ENCODE data around the gene MAP3K14.
"Not testable (repeated sequence)": the region's sequence is repeated elsewhere in the genome, so short reads cannot be mapped to it uniquely, and the experiment has no call there.

MAP3K14 gene

GRCh38 chr17:45258981-45259380 is 57.8 kb downstream of the MAP3K14 start:
- no peak for DNase-seq (ENCODE audit: low spot score)

GRCh38 chr17:45257115-45257514 is 59.7 kb downstream of the MAP3K14 start:
- no peak for DNase-seq (ENCODE audit: low spot score)

DNA sequence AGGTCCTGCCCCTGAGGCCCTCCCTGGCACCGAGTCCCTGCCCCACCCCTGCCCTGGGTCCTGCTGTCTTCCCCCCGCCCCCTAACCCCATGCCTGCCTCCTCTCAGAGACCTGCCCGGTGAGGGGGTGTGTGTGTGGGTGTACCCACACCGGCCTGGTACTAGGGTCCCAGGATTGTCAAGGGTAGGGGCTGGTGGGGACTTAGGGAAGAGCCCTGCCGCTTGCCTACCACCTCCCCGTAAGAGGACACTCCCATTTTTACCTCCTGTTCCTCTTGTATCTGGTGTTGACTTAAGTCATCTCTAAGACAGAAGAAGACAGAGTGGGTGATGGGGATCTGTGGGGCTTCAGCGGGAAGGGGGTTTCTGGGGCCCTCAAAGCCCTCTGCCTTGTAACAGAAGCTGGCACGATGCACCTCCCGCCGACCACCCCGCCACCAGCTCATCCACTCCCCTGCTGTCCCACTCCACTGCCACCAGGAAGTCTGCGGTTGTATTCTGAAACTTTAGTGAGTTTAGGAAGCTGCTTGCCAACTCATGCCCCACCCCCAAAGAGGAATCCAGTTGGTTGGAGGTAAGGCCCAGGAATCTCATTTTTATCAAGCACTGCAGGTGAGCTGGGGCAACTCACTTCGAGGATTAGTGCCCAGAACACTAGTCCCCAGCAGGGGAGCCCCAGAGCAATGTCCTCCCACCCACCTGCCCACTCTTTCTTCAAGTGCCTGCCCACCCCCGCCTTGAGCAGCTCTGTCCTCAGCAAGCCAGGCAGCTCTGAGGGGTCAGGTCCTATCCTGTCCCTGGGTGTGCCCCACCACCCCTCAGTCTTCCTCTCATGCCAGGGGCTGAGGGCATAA is 60.5 kb downstream of the MAP3K14 start:
- DNase-seq (ENCODE audit: low spot score) = peak; percentile 42

DNA sequence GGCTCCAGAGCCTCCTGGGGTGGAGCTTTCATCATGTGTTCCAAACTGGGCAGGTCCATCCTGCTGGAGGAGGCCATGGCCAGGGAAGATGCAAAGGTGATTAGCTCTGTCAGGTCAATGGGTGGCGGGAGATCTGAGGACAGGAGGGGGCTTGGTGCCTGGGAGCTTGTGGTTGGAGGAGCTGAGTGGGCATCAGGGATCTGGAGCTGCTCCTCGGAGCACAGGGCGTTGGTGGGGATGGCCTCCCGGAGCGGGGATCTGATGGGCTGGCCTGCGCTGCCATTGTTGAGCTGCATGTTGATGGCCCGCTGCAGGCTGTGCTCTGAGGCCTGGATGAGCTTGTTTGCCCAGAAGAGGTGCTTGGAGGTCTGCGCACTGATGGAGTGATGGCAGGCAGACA is 61.5 kb downstream of the MAP3K14 start:
- no peak for DNase-seq (ENCODE audit: low spot score)

- DNase-seq (ENCODE audit: low spot score) = no peak
Measured at GRCh38 chr17:45253879-45254278, 62.9 kb downstream of the MAP3K14 start.

- DNase-seq (ENCODE audit: low spot score) = not testable (repeated sequence)
Measured at GRCh38 chr17:45253237-45253636, 63.6 kb downstream of the MAP3K14 start.

DNA sequence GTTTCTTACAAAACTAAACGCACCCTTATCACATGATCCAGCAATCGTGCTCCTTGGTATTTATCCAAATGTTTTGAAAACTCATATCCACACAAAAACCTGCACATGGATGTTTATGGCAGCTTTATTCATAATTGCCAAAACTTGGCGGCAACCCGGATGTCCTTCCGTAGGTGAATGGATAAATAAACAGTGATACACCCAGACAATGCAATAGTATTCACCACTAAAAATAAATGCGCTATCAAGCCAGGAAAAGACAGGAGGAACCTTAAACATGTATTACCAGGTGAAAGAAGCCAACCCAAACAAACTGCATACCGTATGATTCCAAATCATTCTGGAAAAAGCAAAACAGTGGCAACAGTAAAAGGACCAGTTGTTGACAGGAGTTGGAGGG is 64.9 kb downstream of the MAP3K14 start:
- DNase-seq (ENCODE audit: low spot score) = no peak

GRCh38 chr17:45248132-45248957 is 68.5 kb downstream of the MAP3K14 start:
- DNase-seq (ENCODE audit: low spot score) = peak; percentile 43

DNA sequence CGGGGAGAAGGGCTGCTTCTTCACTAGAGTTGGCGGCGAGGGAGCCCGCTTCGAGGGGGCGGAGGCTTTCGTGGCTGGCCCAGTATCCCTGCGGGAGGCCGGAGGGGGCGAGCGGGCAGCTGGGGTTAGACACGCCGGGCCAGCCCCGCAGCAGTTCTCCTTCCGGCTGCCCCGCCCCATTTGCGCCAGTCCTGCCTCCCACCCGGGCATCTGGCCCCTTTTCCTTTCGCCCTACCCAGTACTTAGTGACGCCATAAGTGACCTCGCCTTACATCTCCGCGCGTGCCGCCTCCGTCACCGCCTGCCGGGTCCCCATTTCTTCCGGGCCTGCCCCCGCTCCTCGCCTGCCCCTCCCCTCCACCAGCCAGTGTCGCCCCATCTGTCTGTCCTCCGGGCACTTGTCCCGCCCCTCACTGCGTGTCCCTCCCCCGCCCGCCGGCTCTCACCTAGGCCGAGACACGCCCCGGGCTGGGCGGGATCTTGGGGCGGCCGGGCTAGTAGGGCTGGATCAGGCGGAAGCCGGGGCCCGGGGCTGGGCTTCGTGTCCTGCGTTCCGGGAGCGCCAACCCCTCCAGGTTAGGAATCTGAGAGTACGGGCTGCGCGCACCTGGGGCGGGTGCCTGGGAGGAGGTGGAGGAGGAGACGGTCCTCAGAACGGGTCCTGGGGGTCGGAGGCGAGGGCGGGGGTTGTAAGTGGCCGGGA is 69.2 kb downstream of the MAP3K14 start:
- DNase-seq (ENCODE audit: low spot score) = peak; percentile 94

DNA sequence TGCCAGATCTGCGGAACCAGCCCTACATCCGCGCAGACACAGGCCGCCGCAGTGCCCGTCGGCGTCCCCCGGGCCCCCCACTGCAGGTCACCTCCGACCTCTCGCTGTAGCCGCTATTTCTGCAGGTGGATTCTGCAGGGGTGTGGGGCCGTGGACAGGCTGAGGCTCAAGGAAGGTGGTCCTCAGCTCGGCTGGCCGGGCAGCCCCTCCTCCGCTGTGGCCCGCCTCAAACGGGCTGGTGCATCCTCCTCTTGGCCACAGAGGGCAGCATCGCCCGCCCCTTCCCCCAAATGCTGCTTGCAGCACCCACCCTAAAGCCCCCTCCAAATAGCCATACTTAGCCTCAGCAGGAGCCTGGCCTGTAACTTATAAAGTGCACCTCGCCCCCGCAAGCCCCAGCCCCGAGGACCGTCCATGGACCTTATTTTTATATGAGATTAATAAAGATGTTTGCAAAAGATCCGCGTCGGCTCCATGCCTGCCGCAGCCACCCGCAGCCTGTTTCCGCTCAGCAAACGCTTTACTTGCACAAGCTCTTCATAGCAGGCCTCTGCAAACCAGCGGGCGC is 69.9 kb downstream of the MAP3K14 start:
- no peak for DNase-seq (ENCODE audit: low spot score)

GRCh38 chr17:45246338-45246737 is 70.5 kb downstream of the MAP3K14 start:
- no peak for DNase-seq (ENCODE audit: low spot score)

DNA sequence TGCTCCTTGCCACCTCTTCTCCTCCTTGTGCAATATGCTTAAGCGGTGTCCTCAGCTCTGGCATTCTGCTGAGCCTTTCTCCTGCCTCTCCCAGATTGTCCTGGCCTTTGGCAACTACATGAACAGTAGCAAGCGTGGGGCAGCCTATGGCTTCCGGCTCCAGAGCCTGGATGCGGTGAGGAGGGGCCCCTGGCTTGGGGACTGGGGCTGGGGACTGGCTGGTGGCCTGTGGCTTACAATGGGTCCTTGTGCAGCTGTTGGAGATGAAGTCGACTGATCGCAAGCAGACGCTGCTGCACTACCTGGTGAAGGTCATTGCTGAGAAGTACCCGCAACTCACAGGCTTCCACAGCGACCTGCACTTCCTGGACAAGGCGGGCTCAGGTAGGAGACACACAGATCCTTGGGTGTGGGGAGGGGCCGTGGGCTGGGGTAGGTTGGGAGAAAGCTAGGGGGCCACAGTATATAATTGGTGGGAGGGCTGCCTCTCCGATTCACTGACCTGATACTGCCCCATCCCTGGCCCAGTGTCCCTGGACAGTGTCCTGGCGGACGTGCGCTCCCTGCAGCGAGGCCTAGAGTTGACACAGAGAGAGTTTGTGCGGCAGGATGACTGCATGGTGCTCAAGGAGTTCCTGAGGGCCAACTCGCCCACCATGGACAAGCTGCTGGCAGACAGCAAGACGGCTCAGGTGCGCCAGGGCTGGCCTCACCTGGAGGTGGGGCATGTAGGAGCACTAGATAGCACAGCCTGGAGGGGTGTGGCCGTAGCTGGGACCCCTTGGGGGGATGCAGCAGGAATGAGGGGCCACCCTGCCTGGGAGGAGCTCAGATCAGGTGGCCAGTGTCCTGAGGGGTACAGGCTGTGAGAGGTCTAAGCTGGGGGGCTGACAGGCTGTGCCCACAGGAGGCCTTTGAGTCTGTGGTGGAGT is 71.8 kb downstream of the MAP3K14 start:
- no peak for DNase-seq (ENCODE audit: low spot score)

- DNase-seq (ENCODE audit: low spot score) = no peak
Measured at GRCh38 chr17:45243750-45244149, 73.1 kb downstream of the MAP3K14 start.

DNA sequence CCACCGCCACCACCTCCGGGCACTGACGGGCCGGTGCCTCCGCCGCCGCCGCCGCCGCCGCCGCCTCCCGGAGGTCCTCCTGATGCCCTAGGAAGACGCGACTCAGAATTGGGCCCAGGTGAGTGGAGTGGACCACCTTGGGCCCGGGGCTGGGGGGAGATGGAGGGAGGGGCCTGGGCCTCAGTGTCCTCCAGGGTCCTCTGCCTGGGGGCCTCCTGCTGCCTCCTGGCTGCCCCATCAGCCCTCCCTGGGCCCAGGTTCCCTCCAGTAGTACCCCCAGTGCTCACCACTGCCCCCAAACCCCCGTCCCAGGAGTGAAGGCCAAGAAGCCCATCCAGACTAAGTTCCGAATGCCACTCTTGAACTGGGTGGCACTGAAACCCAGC is 74.8 kb downstream of the MAP3K14 start:
- DNase-seq (ENCODE audit: low spot score) = no peak

DNA sequence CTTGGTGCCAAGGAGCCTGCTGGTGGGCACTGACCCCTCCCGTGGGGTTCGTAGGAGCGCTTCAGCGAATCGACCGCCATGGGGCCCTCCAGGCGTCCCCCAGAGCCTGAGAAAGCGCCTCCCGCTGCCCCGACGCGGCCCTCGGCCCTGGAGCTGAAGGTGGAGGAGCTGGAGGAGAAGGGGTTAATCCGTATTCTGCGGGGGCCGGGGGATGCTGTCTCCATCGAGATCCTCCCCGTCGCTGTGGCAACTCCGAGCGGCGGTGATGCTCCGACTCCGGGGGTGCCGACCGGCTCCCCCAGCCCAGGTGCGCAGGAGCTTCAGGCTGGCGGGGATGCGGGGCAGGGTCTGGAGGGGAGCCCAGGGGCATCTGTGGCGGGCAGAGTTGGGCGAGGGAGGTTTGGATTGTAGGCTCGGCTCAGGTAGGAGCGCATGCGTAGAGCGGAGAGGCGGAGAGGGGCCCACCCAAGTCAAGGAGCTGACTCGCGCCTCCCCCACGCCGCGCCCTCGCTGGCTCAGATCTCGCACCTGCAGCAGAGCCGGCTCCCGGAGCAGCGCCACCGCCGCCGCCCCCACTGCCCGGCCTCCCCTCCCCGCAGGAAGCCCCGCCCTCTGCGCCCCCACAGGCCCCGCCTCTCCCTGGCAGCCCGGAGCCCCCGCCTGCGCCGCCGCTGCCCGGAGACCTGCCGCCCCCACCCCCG is 75.3 kb downstream of the MAP3K14 start:
- no peak for DNase-seq (ENCODE audit: low spot score)

GRCh38 chr17:45240905-45241327 is 75.9 kb downstream of the MAP3K14 start:
- no peak for DNase-seq (ENCODE audit: low spot score)

DNA sequence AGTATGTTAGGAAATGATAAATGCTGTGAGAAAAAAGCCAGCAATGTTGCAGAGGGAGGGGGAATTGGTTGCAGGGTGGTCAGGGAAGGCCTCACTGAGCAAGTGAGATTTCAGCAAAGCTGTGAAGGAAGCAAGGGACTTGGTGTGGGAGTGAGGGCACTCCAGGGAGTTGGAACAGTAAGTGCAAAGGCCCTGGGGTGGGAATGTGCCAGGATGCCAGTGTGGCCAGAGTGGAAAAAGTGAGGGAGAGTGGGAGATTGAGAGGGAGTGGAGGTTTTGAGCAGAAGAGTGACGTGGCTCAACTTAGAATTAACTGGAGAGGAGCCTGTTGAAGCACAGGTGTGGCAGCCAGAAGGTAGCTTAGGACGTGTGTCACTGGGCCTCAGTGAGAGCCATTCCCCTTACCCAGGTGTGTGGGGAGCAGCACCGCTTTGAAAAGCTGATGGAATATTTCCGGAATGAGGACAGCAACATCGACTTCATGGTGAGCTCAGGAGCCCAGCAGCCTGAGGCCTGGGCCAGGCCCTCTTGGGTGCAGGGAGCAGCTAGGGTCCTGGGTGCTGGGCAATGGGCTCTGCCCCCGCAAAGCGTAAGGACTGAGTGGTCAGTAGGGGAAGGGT is 78.6 kb downstream of the MAP3K14 start:
- DNase-seq (ENCODE audit: low spot score) = no peak

- no peak for DNase-seq (ENCODE audit: low spot score)
Measured at GRCh38 chr17:45237686-45238085, 79.1 kb downstream of the MAP3K14 start.

- no peak for DNase-seq (ENCODE audit: low spot score)
Measured at GRCh38 chr17:45236282-45236606, 80.6 kb downstream of the MAP3K14 start.

Measured in SW480 (cell line).